ENCODE measurements around the gene SYAP1.
"Not testable (repeated sequence)": the region's sequence is repeated elsewhere in the genome, so short reads cannot be mapped to it uniquely, and the experiment has no call there.

The SYAP1 gene

DNA sequence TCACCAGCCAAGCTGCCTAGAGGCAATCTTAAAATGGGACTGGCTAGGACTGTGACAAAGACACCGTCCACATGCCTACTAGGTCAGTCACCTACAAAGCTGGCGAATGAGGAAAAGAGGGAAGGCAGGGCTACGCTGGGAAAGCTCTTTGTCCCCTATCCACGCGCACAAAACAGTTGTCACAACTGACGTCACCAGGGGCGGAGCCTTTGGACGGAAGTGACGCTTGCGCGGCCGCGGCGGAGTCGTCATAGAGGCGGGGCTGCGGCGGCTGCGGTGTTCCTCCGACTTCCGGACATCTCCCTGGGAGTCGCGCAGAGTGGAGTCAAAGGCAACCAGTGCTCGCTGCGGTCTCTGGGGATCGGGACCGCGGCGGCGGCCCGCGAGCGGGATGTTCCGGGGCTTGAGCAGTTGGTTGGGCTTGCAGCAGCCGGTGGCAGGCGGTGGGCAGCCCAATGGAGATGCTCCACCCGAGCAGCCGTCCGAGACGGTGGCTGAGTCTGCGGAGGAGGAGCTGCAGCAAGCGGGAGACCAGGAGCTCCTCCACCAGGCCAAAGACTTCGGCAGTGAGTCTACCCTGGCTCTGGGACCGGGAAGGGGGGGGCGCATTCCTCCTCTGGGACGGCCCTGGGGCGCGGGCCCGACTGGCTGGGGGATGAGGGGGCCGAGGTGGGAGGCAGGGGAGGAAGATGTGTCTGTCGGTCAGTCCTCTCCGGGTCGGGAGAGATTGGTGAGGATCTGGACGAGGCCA lies at the start of gene SYAP1:
TSS of gene SYAP1 (plus strand) at position 279 of the 751 bp plus-strand sequence. CDS start at position 392, 113 bp downstream.
- peak; percentile 87 for DNase-seq

DNA sequence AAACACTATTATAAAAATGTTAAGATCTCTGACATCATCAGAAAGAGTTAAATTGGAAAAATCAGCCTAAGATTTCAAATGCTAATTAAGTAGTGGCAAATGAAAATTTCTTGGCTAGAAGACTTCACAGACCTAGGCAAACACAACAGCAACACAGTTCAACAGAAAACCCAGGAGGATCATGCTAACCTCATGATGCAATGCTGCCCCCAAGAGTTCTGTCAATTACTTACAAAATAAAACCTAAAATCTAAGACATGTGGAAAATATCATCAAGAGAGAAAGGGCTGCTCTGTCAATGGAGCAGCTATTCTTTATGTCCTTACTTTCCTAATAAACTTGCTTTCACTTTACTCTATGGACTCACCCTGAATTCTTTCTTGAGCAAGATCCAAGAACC lies 48.4 kb upstream of the SYAP1 start:
- DNase-seq = peak; percentile 0

DNA sequence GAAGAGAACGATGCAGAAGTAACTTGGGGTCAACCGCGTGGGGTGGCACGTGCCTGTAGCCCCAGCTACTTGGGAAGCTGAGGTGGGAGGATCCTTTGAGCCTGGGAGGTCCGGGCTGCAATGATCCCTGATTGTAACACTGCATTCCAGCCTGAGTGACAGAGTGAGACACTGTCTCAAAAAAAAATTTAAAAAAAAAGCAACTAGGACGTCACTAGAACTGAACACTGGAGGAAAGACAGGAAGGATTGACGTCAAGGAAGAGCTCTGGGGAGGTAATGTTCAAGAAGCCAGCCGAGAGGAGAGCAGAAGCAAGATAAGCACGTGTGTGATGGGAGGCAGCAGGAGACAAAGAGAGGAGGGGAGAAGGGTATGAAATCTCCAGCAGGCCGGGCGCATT lies 40.7 kb upstream of the SYAP1 start:
- DNase-seq = no peak

GRCh38 chrX:16683007-16683664 lies 36.3 kb upstream of the SYAP1 start:
- no peak for DNase-seq

- DNase-seq = no peak
Observed at GRCh38 chrX:16687514-16687913, 31.9 kb upstream of the SYAP1 start.

DNA sequence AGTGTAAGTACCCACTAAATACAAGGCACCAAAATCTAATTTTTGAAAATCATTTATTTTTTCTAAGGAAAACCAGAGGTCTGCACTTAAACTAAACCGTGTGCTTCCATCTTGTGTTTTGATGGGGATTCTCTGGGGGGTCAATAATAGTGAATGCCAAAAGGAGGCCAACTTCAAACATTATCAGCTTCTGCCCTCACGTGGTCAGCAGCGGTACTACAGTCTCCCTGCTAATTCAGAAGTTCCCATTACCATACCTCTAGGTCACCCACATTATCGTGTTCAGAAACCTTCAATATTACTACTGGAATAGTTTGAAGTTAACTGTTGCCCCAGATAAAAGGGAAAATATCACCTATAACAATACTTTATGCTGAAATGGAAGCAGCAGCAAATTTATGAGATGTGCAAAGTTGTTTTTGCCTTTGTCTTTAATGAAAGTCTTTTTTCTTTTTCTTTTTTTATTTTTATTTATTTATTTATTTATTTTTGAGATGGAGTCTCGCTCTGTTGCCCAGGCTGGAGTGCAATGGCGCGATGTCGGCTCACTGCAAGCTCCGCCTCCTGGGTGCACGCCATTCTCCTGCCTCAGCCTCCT lies 24.2 kb upstream of the SYAP1 start:
- DNase-seq = peak; percentile 63

- no peak for DNase-seq
Observed at GRCh38 chrX:16696956-16697355, 22.5 kb upstream of the SYAP1 start.

DNA sequence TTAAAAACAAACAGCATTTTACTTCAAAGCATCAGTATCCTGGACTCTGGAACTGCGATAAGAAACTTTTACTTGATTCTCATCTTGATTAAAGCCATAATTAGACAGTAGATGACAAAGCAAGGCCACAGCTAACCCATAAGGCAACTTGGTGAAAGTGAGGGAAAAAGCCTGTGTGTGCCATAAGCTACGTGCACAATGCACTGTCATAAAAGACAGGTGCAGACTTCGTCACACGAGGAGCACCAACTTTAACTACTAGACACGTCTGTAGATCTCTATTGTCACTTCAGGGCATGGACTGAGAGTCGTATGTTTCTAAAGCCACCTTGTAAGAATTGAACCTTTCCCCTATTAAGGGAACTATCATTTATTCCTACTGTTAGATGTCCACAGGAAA lies 20.0 kb upstream of the SYAP1 start:
- DNase-seq = no peak

GRCh38 chrX:16700734-16701133 lies 18.7 kb upstream of the SYAP1 start:
- no peak for DNase-seq

DNA sequence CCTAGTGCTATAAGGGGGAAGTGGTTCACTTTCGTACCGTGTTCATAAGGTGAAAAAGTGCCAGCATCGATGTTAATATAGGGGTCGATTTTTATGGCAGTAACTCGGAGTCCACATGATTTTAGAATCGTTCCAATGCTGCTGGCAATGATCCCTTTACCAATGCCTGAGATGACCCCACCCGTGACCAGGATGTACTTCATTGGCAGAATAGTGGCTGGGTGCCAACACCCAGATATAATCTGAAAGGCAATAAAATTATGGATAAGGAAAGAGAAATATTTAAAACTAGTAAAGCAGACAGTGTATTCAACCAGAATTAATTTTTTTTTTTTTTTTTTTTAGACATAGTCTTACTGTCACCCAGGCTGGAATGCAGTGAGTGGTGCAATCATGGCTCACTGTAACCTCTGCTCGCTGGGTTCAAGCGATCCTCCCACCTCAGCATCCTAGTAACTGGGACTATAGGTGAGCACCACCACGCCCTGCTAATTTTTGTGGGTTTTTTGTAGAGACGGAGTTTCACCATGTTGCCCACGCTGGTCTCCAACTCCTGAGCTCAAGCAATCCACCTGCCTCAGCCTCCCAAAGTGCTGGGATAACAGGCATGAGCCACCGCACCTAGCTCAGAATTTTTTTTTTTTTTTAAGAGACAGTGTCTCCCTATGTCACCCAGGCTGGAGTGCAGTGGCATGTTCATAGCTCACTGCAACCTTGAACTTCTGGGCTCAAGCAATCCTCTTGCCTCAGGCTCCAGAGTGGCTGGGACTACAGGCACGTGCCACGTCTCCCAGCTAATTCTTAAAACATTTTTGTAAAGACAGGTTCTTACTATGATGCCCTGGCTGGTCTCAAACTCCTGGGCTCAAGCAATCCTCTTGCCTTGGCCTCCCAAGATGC lies 16.5 kb upstream of the SYAP1 start:
- DNase-seq = no peak

GRCh38 chrX:16705370-16705769 lies 14.0 kb upstream of the SYAP1 start:
- DNase-seq = no peak

GRCh38 chrX:16708016-16708415 lies 11.4 kb upstream of the SYAP1 start:
- no peak for DNase-seq

- DNase-seq = no peak
Observed at GRCh38 chrX:16711219-16711811, 8.1 kb upstream of the SYAP1 start.

DNA sequence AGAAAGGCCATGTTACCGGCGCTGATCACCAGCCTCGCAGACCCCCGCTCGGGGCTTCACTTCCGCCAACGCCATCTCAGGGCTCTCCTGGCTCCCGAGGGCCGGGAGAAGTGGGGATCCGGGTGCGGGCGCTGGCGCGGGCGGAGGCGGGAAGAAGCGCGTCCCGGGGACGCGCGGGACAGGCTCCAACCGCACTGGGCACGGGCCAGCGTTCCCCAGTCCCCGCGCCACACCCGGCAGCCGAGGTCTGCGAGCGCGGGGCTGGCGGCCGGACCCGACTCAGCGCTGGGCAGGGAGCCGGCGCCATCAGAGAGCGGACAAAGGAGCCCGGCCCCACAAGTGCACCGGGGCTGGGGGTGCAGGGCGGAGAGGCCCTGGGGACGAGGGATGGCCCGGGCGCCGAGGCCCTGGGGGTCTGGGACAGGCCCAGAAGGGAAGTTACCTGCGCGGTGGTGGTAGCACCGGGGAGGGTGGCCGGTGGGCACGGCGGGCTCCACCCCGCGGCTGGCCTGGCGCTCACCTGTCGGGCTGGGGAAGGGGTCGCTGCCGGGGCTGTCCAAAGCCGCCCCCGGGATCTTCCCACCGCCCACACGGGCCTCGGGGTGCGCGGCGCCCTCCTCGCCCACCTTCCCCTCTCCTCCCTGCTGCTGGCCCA lies 7.4 kb upstream of the SYAP1 start:
- DNase-seq = peak; percentile 0

GRCh38 chrX:16712548-16713155 lies 6.8 kb upstream of the SYAP1 start, which contains the start of gene CTPS2:
Gene CTPS2 (minus strand): TSS chrX:16712669. CDS start chrX:16702902, 9,767 bp downstream.
- DNase-seq = peak; percentile 18

- DNase-seq = no peak
Observed at GRCh38 chrX:16714504-16714903, 4.9 kb upstream of the SYAP1 start.

DNA sequence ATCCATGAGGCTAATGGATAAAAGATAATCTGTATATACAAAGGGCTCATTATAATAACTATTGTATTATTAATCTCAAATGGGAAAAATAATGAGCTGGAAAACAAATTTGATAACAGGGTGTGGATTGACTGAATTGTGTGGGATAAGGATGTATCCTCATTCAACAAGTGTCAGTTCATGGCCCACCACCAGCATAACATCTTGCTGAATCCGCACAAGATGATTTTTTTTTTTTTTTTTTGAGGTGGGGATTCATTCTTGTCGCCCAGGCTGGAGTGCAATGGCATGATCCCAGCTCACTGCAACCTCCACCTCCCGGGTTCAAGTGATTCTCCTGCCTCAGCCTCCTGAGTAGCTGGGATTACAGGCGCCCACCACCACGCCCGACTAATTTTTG lies 3.8 kb upstream of the SYAP1 start:
- DNase-seq = not testable (repeated sequence)

DNA sequence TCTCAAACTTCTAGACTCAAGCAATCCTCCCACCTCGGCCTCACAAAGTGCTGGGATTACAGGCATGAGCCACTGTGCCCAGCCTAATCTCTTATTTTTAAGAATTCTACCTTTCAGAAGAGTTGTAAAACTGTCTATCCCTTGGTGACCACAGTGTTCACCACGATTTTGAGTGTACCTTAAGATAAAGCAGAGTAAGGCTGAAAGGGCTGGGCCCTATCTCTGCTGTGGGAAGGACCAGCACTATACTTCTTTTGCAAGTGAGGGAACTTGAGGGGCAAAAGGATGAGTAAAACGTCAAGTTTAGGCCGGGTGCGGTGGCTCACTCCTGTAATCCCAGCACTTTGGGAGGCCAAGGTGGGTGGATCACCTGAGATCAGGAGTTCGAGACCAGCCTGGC lies 3.0 kb upstream of the SYAP1 start:
- DNase-seq = not testable (repeated sequence)

- DNase-seq = no peak
Observed at GRCh38 chrX:16718824-16719333, 533 bp upstream of the SYAP1 start.

- no peak for DNase-seq
Observed at GRCh38 chrX:16722481-16722880, 3.1 kb downstream of the SYAP1 start.

DNA sequence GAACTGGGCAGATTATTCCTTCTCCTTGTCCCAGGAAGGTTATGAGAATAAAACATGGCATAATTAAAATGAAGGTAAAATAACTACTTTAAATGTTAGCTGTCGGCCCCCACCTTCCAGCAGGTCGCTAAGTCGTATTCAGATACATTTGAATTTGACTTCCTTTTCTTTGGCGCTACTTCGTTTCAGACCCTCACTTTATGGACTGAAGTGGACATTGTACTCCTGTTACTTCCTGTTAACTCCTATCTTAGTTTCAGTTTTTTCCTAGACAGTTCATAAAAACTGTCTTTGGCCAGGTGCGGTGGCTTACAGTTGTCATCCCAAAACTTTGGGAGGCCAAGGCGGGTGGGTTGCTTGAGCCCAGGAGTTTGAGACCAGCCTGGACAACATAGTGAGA lies 5.7 kb downstream of the SYAP1 start:
- no peak for DNase-seq

Data from stimulated activated CD4-positive, alpha-beta T cell treated with anti-CD3 and anti-CD28 coated beads, Interleukin-12 subunit alpha, Interleukin-12 subunit beta, amount 100 ng/mL, for 4 hours (primary cell).